ENCODE measurements around the gene PLTP. TPM values are rescaled to one million over a fixed set of nuclear protein-coding genes. Genes with fewer than 3 reads are reported as not detected.
"Not testable (repeated sequence)": the region's sequence is repeated elsewhere in the genome, so short reads cannot be mapped to it uniquely, and the experiment has no call there.

PLTP gene
- total RNA-seq, 1 experiment from 2014 or later, result 7.2 TPM

GRCh38 chr20:45901332-45901731 is 10.6 kb downstream of the PLTP start:
- DNase-seq (ENCODE audit: low read depth), result not testable (repeated sequence)

GRCh38 chr20:45899046-45899835 is 12.7 kb downstream of the PLTP start:
- DNase-seq (ENCODE audit: low read depth), result no peak

DNA sequence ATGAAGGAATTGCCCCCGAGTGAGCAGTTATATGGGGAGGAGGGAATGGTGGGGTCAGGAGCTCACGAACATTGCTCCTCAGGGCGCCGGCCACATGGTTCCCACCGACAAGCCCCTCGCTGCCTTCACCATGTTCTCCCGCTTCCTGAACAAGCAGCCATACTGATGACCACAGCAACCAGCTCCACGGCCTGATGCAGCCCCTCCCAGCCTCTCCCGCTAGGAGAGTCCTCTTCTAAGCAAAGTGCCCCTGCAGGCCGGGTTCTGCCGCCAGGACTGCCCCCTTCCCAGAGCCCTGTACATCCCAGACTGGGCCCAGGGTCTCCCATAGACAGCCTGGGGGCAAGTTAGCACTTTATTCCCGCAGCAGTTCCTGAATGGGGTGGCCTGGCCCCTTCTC is 13.7 kb downstream of the PLTP start:
- DNase-seq (ENCODE audit: low read depth), result no peak

- no peak for DNase-seq (ENCODE audit: low read depth)
Observed at GRCh38 chr20:45897692-45898091, 14.3 kb downstream of the PLTP start.

DNA sequence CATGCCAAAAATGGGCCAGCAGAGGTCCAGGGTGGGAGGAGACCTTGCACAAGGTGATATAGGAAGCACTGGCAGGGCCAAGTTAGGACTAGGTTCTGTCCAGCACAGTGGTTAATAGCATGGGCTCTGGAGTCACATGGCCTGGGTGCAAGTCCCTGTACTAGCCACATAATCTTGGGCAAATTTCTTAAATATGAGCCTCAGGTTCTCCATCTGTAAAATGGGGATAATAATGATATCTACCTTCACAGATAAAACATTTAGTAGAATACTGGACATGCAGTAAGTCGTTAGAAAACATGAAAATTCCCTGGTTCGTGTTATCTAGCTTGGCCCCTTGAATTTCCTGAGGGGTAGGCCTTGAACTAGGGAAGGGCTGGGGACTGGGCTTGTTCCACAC is 14.7 kb downstream of the PLTP start:
- no peak for DNase-seq (ENCODE audit: low read depth)

DNA sequence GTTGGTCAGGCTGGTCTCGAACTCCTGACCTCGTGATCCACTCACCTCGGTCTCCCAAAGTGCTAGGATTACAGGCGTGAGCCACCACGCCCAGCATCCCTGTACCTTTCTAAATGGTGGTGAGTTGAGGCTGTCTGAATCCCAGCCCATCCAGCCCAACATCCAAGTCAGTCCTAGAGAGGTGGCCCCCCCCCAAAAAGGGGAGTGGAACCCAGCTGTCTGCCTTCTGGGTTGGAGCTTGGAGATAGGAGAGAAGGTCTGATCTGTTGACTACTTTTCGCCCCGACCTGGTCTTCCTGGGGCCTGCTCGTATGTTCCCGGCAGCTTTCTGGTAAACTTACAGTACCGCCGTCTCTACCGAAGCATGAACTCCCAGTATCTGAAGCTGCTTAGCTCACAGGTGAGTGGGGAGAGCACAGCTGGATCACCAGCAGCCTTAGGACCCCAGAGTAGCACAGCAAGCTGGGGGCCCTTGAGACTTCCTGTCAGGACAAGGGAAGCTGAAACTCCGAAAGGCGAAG is 15.3 kb downstream of the PLTP start:
- no peak for DNase-seq (ENCODE audit: low read depth)

DNA sequence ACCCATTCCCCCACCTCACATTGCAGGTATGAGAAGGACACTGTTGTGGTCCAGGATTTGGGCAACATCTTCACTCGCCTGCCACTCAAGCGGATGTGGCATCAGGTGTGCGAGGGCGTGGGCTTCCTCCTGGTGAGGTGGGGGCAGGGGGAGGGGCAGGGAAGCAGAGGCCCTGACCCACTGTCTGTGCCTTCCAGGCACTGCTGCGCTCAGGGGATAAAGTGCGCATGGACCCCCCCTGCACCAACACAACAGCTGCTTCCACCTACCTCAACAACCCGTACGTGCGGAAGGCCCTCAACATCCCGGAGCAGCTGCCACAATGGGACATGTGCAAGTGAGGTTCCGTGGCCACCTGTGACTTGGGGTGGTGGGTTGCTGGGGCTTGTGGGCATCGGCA is 17.2 kb downstream of the PLTP start:
- no peak for DNase-seq (ENCODE audit: low read depth)

DNA sequence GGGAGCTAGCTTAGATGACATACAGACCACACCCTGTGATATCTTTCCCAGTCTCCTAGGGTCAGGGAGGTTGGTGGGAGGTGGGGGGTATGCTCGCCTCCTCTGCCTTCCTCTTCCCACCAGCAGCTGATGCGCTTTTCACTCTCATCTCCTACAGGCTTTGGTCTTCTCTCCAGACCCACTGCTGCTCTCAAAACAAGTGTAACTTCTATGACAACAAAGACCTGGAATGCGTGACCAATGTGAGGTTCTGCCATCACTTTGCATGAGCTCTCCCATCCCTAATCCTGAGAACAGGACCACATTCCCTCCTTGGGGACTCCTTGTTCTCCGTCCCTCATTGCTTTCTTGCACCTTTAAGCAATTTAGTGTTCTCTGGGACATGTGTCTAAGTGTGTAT is 18.1 kb downstream of the PLTP start:
- no peak for DNase-seq (ENCODE audit: low read depth)

DNA sequence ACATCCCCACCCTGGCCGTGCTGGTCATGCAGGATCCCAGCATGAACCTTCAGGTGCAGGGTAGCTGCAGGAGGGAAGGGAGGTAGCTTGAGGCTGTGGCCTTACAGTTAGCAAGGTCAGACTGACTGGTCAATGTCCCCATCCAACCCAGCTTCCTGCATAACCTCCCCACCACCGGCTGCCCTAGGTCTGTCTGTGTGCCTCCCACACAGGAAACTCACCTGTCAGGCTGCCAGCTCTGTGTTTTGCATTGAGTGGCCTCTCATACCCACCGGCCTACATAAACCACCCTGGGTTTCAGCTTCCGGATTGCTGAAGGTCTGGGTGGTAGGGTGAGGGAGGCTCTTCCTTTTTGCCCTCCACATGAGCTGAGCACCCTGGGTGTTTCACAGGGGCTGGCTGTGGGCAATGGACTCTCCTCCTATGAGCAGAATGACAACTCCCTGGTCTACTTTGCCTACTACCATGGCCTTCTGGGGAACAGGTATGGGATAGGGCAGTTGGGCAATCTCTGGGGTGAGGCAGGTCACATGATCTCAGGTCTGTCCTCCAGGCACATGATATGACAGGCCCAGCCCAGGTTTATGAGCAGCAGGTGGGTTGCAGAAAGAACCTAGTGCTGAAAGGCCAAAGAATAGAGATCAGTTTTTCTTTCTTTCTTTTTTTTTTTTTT is 19.0 kb downstream of the PLTP start:
- no peak for DNase-seq (ENCODE audit: low read depth)

DNA sequence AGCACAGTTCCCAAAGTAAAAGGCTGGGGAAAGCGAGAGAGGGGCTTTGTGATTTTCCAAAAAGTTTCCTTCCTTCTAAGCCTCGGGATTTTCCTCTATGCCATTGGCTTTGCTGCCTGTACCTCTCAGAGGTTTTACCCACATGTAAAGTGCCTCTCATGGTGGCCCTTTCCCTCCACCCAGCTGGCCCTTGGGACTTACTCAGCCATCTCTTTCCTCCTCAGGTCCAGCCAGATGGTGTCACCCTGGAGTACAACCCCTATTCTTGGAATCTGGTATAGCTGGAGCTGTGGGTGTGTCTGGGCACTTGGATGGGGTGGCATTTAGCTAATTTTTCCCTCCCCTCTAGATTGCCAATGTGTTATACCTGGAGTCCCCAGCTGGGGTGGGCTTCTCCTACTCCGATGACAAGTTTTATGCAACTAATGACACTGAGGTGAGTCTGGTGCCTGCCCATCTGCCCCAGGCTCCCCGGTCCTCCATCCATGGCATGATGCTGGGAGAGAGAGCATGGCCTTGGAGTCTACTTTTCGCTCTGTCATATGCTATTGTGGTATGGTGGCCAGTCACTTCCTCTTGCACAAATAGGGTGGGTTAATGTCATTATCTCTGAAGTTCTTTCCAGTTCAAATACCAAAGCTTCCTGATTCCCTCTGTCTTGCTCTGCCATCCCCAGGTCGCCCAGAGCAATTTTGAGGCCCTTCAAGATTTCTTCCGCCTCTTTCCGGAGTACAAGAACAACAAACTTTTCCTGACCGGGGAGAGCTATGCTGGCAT is 19.7 kb downstream of the PLTP start:
- peak; percentile 47 for DNase-seq (ENCODE audit: low read depth)

- DNase-seq (ENCODE audit: low read depth), result peak; percentile 96
Observed at GRCh38 chr20:45890985-45891983, 20.7 kb downstream of the PLTP start, which contains the start of the genes CTSA and NEURL2. CTSA (plus strand) TSS chr20:45891335; CDS start chr20:45891569, 234 bp downstream. NEURL2 (minus strand) TSS chr20:45891208; CDS start chr20:45890991, 217 bp downstream.

DNA sequence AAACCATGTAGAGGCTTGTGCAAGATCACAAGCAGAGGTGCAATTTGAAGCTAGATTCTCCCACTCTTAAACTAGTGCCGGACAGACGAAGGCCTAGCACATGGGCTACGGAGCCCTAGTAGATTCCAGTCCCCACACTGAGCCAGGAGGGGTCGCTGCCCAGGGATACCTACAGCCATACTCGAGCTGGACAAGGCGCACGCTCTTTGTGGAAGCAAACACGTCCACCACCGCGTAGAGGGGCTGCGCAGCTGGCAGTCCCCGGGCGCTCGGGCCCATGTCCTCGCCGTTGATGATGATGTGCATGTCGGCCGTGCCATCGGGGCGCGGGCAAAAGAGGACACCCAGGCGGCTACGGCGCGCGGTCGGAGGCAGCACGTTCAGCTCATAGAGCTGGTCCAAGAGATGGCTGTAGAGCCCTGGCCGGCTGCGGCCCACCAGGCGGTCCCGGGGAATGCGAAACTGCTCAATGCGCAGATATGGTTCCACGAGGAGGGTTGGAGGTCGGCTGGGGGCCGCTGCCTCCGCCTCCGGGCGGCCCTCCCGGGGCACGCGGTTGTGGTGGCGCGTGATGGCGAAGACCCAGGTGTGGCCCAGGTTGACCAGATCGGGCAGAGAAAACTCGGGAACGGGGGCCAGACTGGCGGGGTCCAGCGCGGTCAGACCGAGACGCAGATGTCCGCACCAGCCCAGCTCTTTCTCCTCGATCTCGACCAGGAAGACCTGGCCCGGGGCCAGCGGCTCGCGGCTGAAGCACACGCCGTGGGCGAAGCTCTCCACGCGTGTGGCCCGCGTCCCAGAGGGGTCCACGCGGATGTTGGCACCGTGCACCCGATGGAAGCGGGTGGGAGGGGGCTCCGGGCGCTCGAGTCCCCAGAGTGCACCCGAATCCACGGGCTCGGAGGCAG is 21.6 kb downstream of the PLTP start:
- DNase-seq (ENCODE audit: low read depth), result peak; percentile 80

DNA sequence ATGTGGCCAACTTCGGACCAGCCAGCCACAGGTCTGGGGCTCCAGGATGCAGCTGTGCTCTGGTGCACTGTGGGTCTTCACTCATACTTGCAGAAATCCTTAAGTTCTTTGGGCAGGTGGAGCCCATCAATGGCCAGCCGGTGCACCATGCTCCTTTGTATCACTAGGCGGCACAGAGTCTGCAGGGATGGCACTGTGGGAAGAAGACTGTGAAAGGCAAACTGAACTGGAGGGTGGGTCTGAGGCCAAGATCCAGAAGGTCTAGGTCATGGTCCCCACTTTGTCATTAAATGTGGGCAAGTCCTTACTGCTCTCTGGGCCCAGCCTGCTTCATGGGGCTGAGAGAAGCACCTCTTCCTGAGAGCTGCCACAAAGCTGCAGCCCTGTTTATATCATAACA is 23.3 kb downstream of the PLTP start:
- no peak for DNase-seq (ENCODE audit: low read depth)

DNA sequence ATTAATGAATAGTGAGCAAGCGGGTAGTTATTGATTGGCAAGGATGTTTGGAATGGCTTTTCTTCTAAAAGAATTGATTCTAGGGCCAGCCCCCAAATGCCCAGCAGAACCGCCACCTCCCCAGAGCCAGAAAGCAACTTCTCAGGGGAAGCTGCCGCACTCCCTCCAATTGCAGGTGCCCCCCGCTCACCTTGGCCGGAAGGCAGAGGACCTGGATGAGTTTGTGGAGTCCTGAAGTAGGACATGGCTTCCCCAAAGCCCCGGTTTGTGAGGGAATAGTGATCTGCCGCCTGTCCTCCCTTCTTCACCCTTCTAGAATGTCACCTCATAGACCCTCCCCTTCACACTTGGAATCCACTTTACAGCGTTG is 24.6 kb downstream of the PLTP start, which contains the start of gene SPATA25:
Gene SPATA25, minus strand, starts transcription at position 277 of the 370 bp plus-strand sequence. Its CDS starts 32 bp downstream, at position 245.
- no peak for DNase-seq (ENCODE audit: low read depth)

DNA sequence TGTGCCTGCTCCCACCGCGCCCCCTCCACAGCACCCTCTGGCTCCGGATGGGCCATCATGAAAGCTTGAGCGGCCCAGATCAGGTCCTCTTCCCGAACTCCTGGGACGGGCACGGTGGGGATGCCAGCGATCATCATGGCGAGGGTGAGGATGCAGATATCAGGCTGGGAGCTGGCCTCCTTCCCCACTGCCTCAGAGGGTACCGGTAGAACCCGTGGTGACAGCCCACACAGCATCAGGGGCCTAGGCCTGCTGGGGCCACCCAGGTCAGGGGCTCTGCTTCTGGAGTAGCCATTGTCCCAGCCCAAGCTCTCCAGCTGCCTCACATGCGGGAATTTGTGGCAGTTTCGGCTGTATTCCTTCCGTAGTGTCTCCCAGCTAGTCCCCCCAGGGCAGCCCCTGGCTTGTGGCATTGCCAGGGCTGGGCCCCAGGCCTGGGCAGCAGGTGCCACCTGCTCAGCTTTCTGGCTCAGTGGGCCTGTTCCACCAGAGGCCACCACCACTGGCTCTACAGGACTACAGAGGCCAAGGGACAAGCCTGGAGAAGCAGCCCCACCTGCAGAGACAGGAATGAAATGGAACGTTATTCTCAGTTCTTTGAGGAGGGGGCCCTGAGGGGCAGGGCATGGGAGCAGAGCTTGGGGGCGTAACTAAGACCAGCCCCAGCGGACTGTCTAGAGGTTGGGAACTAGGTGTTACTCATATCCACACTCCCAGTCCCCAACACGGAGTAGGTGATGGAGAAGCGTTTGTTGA is 25.2 kb downstream of the PLTP start:
- no peak for DNase-seq (ENCODE audit: low read depth)

GRCh38 chr20:45883100-45883469 is 28.9 kb downstream of the PLTP start:
- DNase-seq (ENCODE audit: low read depth), result no peak

GRCh38 chr20:45882469-45883099 is 29.4 kb downstream of the PLTP start:
- no peak for DNase-seq (ENCODE audit: low read depth)

Data from LHCN-M2 (cell line).